HG03025 (cell line): ENCODE data around the gene CBFA2T2.
"Not testable (repeated sequence)": the region's sequence is repeated elsewhere in the genome, so short reads cannot be mapped to it uniquely, and the experiment has no call there.

Source experiments
- ATAC-seq: cut with Tn5 transposase; IDR thresholded peaks from one replicate; pipeline ENCODE4 v1.9.1; 2021; ENCODE audit warnings: mild to moderate bottlenecking, moderate library complexity; ENCODE audit not compliant: unreplicated experiment, low FRiP score

The CBFA2T2 gene

DNA sequence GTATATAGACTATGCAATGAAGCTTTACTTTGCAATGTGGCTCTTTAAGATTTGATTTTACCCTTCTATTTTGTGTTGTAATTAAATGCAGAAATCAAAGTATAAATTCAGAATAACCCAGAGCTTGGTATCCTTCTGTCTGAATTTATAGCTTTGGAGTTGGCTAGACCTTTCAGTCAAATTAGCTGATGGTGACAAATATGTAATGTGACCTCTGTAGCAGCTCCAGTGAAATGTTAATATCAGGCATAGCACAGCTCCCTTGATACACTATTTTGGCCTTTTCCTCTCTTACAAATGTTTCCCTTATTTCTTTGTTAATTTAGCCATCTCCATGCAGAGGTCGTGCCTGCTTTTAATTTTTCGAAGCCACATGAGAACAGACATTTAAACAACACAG is 11.1 kb downstream of the CBFA2T2 start:
- ATAC-seq = no peak

DNA sequence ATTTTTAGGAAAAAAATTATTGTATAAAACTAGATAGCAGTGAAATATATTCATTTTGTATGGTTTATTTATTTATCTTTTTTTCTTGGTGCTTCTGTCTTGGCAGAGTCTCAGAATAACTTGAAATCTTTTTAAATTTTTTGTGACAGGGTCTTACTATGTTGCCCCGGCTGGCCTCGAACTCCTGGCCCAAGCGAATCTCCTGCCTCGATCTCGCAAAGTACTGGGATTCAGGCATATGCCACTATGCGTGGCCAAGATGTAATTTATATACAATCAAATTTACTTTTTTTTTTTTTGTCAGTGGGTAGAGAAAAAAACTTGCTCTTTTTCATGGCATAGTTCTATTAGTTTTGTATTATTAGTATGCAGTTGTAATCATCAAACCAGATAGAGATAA is 13.7 kb downstream of the CBFA2T2 start:
- ATAC-seq = no peak

DNA sequence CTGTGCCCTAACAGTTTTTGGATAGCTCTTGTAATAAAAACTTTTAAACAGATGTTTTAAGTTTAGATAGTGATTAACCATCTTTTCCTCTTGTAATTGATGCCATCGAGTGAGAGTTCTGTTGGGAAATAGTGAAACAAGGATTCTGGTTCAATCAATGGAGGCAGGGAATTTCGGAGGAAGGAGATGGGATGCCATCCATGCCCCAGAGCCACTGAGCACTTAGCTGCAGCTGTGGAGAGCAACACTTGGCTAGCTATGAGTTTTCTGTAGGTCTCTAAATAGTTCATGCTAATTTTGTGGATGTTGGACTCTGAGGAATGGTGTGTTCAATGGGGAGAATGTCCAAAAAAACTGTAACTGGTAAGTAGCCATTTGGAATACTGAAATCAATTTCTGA is 16.7 kb downstream of the CBFA2T2 start:
- ATAC-seq = no peak

DNA sequence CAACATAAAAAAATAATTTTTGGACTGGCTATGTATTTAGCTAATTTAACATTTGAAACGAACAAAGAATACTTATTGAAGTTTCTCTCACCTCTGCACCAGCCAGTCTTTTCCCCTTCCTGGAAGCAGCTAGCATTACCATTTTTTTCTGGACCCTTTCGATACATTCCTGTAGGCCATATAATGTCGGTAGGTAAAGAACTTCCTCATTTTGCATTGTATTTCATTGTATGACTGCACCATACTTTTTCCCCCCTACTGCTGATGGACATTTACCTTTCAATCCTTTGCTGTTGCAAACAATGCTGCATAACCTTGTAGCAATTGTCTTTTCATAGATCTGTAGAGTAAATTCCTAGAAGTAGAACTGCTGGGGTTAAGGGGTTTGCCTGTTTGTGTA is 17.6 kb downstream of the CBFA2T2 start:
- no peak for ATAC-seq

DNA sequence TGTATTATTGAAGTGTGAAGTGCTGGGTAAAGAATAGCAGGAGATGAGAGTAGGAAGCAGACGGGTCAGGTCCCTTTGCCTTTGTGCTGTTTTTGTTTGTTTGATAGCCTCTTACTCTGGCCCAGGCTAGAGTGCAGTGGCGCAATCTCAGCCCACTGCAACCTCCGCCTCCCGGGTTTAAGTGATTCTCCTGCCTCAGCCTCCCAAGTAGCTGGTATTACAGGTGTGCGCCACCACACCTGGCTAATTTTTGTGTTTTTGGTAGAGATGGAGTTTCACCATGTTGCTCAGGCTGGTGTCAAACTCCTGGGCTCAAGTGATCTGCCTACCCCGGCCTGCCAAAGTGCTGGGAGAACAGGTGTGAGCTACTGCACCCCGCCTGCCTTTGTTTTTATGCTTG is 18.1 kb downstream of the CBFA2T2 start:
- not testable (repeated sequence) for ATAC-seq

DNA sequence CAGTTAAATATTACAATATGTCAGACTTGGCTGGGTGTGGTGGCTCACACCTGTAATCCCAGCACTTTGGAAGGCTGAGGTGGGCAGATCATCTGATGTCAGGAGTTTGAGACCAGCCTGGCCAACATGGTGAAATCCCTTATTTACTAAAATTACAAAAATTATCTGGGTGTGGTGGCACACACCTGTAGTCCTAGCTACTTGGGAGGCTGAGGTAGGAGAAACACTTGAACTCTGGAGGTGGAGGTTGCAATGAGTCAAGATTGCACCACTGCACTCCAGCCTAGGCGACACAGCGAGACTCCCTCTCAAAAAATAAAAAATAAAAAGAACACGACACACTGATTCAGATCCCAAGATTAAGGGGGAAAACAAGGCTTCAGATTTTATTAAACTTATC is 19.2 kb downstream of the CBFA2T2 start:
- not testable (repeated sequence) for ATAC-seq

DNA sequence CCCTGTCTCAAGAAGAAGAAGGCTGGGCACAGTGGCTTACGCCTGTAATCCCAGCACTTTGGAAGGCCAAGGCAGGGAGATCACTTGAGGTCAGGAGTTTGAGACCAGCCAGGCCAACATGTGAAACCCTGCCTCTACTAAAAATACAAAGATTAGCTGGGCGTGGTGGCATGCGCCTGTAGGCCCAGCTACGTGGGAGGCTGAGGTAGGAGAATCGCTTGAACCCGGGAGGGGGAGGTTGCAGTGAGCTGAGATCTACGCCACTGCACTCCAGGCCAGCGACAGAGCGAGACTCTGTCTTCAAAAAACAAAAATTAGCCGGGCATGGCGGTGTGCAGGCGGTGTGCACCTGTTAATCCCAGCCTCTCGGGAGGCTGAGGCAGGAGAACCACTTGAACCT is 22.0 kb downstream of the CBFA2T2 start:
- not testable (repeated sequence) for ATAC-seq

DNA sequence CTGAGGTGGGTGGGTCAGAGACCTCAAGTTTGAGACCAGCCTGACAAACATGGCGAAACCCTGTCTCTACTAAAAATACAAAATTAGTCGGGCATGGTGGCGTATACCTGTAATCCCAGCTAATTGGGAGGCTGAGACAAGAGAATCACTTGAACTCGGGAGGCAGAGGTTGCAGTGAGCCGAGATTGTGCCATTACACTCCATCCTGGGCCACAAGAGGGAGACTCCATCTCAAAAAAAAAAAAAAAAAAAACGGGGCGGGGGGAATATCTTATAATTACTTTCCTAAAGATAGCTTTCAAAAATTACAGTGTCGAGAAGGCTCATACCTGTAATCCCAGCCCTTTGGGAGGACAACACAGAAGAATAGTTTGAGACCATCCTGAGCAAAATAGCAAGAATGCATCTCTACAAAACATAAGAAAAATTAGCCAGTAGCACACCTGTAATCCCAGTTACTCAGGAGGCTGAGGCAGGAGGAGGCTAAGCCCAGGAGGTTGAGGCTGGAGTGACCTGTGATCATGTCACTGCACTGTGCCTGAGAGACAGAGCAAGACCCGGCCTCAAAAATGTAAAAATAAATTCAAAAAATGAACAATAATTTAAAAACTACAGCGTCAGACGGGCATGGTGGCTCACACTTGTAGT is 25.8 kb downstream of the CBFA2T2 start:
- no peak for ATAC-seq

DNA sequence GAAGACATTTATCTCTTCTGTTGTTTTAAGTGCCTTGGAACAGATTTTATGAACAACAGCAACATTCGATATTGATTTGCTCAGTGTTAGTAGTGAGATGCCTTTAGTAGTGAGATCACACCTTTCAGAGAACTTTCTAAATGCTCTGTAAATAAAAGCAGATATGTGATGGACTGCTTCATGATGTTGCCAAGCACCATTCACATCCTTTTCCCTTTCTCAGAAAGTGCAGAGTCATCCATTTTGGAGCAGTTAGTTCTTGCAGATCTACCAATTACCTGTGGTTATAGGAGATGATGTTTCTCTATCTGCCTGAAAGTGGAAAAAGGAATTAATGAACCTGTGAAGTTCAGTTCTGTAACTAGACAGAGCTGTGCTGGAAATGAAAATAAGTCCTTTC is 27.0 kb downstream of the CBFA2T2 start:
- ATAC-seq = no peak

DNA sequence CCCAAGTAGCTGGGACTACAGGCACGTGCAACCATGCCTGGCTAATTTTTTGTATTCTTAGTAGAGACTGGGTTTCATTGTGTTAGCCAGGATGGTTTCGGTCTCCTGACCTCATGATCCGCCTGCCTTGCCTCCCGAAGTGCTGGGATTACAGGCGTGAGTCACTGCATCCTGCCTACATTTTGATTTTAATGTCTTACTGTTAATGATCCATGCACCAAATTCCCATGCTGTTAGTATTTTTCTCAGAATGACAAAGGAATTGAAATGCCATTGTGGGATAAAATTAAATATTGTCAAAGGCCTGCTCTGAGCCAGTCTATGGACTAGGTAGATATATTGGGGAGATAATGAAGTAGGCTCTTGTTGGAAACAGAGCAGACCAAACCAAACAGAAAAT is 28.2 kb downstream of the CBFA2T2 start:
- ATAC-seq = no peak

DNA sequence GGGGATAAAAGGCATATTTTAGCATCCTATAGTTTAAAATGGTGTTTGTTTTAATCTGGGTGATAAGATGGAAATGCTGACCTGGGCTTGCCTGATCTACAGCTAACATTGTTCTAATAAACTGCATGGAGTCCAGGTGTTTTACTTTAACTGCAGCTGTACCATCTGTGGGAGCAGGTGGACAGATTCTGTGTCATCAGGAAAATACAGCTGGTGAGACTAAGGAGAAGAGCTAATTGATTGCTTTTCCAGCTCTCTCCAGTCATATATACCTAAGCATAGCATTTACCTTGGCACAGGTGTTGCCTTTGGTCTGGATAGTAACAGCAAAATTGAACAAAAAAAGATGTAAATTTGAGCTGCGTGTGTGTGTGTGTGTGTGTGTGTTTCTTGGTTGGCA is 31.6 kb downstream of the CBFA2T2 start:
- no peak for ATAC-seq

DNA sequence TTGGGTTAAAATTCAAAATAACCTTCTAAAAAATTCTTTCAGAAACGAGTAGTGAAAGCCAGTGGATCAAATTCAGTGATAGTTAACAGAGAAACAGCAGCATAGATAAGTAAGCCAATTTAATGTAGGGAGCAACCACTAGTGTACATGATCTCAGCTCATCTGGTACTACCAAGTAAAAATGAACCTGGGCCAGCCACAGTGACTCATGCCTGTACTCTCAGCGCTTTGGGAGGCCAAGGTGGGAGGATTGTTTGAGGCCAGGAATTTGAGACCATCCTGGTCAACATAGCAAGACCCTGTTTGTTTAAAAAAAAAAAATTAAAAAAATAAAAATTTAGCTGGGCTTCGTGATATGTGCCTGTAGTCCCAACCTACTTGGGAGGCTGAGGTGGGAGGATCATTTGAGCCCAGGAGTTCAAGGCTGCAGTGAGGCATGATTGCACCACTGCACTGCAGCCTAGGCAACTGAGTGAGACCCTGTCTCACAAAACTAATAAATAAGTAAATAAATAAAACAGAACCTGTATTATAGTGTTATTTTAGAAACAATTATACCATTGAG is 32.4 kb downstream of the CBFA2T2 start:
- no peak for ATAC-seq

DNA sequence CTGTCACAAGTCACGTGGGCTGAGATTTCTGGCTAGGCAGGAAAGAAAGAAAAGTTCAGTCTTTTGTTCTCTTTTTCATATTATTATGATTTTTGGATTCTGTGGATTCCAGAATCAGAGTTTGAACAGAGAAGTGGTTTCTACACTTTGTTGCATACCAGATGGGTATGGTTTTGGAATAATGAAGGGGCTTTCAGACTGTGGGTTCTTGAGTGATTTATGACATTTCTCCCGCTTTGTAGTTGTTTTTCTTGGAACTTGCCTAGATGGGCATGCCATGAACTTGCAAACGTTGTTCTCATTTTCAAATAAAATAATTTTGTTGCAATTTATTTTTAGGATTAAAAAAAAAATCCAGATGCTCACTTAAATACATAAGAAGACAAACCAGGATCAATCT is 34.4 kb downstream of the CBFA2T2 start:
- no peak for ATAC-seq

DNA sequence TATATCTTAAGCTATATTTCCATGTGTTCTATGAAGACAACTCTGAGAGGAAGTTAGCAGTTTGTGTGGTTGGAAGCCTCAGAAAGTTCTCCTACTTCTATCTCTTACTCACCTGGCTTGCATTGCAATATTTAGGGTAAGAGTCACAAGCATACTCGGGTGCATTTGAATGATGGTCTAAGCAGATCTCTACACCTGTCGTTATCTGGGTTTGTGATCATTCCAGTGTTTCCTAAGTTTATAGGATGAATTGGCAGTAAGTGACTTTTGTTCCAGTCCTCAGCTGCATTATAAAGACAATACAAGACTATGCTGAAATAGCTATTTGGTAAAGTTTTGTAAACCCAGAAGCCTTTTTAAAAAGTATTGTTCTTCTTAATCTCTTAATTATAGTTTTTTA is 36.9 kb downstream of the CBFA2T2 start:
- ATAC-seq = no peak

DNA sequence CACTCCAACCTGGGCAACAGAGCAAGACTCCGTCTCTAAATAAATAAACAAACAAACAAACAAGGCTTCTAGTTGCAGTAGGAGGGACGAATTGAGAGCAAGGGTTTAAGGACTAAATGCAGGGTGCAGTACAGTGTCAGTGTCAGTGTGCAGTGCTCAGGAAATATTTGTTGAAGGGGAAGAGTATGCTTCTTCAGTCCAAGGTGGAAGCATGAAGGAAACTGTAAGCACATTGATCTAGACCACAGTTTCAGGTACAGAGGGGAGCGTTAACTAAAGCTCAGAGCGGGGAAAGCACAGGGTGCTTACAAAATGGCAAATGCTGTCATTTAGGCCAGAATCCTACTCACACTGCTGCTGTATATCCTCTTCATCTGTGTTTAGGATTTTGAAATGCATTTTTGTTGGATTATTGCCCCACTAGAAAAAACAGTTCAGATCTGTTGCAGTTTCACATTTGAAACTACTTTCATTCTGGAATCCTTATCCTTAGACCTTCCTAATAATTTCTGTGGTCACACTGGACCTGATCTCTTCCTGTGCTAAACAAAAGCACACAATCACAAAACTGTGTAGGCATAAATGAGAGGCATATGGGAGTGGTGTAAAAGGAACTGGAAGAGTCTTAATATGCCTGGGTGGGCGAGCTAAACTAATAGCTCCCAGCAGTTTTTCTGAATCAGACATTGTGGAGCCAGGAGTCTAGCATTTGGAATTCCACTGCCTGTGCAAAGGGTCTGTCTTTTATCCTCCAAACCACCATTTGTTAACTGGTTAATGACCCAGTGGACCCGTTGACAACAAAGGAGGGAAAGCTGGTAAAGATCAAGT is 41.4 kb downstream of the CBFA2T2 start:
- ATAC-seq = no peak

DNA sequence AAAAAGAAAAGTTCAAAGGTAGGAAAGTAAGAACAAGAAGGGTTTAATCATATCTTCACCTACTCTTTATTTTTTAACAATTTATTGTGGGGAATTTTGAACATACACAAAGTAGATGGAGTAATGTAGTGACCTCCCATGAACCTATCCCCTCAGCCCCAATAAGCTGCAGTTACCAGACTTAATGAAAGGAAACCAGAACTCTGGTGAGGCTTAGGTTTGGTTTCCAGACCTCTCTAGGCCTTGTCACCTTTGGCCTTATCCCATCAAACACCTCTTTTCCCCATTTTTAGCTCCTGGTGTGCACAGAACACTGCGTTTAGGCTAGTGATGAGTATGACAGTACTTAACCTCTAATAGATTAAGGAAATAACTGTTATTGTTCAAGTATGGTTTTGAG is 42.0 kb downstream of the CBFA2T2 start:
- ATAC-seq = no peak

DNA sequence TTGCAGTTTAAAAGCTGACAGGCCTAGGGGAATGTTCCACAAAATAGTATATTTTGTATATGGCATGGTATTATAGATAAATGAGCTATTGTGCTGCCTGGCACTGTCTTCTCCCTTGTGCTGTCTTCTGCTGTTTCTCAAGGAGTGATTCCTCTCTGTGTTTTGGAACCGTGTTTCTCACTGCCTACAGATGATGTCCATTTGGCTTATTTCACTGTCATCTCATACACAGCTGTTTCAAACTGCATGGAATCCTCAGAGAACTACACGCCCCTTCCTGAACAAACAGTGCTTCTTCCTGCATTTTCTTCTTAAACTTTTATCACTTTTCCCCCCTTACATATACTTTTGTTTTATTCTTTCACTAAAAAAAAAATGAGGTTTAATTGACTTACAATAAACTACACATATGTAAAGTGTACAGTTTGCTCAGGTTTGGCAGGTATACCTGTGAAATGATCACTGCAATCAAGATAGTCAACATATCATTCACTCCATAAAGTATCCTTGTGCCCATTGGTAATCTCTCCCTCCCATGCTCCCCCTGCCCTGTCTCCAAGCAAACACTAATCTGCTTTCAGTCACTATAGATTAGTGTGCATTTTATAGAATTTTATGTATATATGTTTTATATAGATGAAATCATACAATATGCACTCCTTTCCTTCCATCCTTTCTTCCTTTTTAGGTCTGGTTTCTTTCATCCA is 43.0 kb downstream of the CBFA2T2 start:
- ATAC-seq = no peak

DNA sequence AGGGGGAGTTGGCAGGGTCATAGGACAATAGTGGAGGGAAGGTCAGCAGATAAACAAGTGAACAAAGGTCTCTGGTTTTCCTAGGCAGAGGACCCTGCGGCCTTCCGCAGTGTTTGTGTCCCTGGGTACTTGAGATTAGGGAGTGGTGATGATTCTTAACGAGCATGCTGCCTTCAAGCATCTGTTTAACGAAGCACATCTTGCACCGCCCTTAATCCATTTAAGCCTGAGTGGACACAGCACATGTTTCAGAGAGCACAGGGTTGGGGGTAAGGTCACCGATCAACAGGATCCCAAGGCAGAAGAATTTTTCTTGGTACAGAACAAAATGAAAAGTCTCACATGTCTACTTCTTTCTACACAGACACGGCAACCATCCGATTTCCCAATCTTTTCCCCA is 45.8 kb downstream of the CBFA2T2 start:
- not testable (repeated sequence) for ATAC-seq

DNA sequence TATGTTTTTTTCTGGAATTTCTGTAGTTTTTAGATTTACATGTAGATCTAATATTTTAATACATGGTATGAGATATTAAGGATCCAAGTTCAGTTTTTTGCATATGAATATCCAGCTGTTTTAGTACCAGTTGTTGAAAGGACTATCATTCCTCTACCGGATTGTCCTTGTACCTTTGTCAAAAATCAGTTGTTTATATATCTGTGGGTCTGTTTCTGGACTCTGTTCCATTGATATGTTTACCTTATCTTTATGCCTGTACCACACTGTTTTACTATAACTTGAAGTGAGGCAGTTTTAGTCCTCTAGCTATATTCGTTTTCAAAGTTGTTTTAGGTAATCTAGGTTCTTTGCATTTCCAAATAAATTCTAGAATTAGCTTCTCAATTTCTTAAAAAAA is 47.7 kb downstream of the CBFA2T2 start:
- ATAC-seq = no peak

DNA sequence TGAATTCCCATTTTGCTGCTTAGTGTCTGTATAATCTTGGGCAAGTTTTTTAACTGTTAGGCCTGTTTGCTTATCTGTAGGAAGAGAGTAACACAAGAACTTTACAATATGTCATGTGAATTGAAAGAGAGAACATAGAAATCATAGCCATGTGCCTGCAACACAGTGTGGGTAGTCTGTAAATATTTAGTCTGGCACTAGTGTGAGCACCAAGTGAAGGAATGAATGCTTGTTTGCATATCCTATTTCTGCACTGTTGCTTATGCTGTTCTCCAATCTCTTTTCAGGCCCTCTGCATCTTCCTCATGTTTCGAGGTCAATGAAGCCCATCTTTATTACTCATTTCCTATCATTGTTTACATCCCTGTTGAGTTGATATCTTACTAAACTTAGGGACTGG is 49.2 kb downstream of the CBFA2T2 start:
- no peak for ATAC-seq

DNA sequence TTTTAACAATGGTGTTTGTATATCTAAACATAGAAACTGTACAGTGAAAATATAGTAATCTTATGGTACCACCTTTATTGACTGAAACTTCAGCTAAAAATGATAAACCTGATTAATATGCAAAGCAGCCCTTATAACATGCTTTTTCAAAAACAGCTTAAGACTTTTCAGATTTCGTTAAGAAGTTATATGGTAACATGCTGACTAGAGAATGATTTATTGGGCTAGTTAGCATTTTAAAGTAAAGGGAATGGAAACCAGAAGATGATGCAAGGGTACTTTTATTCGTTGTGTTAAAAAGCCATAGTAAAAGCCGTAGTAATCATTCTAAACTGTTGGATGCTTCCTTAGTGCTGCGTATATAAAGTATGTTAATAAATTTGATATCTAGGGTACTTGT is 50.5 kb downstream of the CBFA2T2 start:
- no peak for ATAC-seq
